ENCODE results near the gene FRMD4A.

DNA sequence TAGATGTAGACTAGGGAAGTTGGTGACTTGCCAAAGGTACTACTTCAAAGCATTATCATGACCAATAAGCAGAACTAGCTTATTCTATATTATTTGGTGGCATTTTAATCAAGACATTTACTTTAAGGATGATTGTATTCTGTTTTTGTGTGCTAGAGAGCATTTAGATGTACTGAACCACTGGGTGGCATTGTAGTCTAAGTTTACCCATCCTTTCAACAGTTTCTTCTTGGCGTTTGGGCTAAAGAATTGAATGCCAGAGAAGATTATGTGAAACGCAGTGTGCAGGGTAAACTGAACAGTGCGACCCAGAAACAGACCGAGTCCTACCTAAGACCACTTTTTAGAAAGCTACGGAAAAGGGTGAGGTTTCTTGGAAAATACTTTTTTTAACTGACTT lies 717.2 kb downstream of the FRMD4A start:
- TF ChIP-seq CTCF (IDR thresholded peaks at IDR 0.05) (peak in 3 of 4 experiments; percentile 12 to 22 (median 21)), POLR2A (IDR thresholded peaks at IDR 0.05) (no peak), EP300 (IDR thresholded peaks at IDR 0.05) (no peak), POLR2AphosphoS5 (IDR thresholded peaks at IDR 0.05) (no peak)
